EL (cell line): Measurements from ENCODE around the gene CFAP46.

Experiments used
- DNase-seq: peaks from one replicate; pipeline ENCODE4 v3.0.0-alpha.2; 2016

CFAP46 gene

DNA sequence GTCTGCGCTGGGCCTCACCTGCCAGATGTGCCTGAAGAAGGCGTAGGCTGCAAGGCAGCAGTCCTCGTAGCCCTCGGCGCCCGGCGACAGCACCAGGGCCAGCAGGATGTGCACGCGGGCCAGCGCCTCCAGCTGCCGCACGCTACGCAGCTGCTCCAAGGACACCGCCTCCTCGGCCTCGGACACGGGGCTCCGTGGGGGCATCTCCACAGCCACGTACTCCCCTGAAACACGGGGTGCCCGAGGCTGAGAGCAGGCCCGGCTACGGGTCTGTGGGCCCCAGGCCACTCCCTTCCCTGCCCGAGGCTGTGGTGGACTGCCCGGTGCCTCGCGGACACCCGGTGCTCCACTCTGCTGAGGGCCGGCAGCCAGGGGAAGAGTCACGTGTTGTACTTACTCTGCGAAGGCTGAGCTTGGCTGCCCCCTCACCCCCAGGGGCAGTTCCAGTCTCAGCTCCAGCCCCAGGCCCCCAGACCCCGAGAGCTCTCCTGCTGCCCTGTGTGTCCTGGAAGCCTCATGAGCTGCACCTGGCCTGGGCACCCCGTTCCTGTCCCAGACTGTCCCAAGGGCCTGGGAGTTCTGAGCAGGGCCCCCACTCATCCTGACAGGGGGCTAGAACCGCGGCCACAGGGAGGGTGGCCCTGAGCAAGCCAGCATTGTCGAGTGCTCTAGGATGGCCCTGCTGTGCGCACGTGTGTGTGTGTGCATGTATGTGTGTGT lies 62.8 kb downstream of the CFAP46 start:
- no peak for DNase-seq

DNA sequence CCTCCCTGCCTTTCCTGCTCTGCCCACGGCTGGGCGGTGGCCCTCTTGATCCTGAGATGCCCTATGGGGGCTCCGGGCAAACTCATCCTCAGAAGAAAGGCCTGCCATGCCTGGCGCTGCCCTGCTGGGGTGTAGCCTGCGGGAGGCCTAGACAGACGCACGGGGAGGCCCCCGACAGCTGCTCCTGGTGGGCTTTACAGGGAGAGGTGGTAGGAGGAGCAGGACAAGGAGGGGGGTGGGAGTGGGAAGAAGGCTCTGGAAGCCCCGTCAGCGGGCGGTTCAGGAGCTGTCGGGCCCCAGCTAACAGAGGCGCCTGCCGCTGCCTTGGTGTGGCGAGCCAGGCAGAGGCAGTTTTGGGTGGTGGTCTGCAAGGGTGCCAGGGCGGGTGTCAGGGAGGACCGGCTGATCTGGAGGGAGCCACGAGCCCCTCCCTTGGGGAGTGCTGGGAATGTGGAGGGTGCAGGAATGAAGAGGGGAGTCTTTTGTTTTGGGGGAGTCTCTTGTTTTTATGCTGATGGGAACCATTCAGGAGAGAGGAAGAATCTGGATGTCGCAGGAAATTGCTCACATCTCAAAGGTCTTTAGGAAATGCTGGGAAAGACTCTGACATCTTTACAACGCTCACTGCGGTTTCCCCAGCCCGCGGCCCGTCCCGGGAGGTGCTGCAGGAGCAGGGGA lies 63.5 kb downstream of the CFAP46 start:
- no peak for DNase-seq

DNA sequence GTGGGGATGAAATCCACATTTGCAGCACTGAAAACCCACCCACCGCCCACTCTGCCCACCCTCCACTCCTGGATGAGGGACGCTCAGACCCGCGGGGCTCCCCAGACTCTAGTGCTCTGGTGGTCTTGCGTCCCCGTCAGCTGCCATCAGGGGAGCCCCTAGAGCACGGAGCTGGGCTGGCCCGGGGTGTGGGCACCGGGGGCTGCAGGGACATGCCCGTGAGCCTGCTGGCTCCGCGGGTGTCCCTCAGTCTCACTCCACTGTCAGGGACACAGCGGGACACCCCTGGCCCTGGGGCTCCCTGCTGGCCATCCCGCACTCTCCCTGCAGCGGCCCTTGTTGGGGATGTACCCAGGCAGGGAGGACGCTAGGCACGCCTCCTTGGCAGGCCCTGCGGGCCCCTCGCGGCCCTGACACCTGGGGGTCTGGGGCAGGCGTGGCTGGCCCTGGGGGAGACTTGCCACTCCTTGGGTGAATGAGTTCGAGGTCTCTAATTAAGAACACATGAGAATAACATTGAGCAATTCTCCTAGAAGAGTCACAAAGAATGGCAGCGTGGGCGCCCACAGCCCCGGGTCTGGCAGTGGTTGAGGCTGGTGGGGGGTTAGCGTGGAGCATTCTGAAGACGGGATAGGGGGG lies 64.2 kb downstream of the CFAP46 start:
- DNase-seq, result no peak

DNA sequence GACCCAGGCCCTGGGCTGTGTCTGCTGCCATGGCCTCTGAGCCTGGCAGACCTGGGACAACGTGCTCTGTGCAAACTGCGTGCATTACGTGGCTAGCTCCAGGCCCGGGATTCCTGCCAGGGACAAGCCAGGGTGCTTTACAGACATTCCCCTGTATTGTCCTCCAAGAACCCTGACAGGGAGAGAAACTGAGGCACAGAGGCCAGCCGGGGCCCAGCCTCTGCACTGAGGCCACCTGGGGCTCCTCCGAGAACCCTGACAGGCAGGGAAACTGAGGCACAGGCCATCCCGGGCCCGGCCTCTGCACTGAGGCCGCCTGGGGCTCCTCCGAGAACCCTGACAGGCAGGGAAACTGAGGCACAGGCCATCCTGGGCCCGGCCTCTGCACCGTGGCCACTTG lies 64.9 kb downstream of the CFAP46 start:
- DNase-seq, result no peak

DNA sequence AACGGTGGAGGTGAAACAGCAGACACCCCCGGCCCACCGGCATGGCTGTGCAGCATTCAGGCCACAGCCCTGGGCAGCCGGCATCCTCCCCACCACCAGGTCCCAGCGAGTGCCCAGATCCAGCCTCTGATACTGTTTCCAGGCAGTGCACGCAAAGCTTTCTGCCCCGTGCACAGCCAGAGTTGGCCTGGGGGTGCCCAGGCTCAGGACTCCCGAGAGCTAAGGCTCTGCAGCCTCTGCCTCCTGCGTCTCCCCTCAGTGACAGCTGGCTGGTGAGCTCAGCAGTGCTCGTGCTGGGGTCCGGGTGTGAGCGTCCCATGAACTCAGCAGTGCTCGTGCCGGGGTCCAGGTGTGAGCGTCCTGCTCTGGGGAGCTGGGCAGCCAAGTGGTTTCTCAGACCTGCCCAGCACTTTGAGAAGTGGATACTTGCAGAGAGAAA lies 65.4 kb downstream of the CFAP46 start:
- no peak for DNase-seq

DNA sequence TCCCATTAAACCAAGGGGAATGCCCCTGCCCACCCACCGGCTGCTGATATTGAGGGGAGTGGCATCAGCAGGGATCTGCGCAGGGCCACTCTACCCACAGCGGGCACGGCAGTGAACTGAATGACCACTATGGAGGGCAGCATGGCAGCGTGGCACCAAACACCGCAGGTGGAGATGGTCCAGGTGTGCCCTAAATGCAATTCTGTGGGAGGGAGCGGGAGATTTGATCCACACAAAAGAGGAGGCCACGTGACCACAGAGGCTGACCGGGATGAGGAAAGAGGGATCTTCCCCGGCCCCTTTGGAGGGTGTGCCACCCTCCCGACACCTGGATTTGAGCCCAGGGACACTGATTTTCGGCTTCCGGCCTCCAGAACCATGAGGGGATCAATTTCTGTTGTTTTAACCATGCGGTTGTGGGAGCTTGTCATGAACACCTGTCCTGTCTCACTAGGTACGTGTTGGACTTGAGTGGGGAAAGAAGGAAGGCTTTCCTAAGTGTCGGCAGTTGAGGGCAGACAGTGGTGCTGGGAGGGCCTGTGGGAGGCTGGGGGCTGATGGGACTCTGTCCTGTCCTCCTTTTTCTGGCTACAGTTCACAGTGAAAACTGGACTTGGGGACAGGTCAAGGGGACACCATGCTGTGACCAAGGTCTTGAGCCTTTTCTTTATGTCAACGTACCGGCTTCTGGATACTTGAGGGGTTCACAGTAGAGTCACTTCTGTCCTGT lies 66.1 kb downstream of the CFAP46 start:
- DNase-seq, result no peak

DNA sequence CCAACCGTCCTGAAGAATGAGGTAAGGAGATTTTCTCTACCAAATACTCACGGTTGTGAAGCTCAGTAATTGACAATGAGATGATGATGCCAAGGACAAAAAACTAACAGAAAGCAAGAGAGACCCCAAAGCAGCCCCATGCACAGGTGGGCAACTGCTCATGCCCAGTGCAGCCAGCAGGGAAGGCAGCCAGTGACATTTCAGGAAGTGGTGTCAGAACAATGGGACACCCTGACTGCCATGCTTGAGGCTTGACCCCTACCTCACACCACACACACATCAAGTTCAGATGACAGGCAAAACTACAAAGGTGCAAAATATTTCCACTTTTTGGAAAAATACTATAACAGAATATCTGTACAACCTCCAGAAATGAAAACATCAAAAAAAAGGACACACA lies 66.9 kb downstream of the CFAP46 start:
- DNase-seq, result no peak

DNA sequence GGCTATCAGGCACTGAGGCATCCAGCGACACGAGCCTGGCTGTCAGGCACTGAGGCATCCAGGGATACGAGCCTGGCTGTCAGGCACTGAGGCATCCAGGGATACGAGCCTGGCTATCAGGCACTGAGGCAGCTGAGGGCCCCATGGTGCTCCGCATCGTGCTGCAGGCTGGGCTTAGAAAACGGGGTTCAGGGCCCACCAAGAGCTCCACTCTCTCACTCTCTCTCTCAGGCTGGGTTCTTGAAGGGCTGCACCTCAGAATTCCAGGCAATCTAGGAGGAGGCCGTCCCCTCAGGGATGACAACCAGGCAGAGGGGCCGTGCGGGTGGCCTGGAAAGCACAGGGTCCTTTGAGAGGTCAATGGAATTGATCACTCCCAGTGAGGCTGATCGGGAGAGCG lies 69.0 kb downstream of the CFAP46 start:
- no peak for DNase-seq

DNA sequence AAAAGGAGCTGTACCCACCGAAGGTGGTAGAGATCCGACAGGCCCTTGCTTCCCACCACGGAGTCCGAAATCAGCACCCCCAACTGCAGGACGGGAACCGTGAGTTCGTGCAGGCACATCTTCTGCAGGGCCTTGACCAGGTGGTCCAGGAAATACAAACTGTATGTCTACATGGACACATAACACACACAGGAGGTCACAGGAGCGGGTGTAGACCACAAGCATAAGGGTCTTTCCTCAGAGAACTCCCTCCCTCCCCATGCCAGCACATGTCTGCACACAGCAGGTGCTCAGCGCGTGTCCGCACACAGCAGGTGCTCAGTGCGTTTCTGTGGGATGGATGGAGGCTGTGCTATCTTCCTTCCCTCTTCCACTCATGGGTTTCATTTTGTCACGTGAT lies 69.7 kb downstream of the CFAP46 start:
- DNase-seq, result no peak

DNA sequence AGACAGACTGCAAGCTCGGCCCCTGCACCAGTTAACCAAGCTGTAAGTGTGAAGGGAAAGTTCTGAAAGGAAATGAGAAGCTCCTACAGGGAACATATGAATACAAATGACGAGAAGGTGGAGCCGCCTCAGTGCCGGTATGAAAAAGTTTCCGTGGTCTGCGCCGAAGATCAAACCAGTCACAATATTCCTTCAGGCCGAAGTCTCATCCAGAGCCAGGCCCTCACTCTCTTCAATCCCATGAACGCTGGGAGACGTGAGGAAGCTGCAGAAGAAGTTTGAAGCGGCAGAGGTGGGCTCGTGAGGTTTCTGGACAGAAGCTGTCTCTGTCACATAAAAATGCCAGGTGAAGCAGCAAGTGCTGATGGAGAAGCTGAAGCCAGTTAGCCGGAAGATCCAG lies 71.9 kb downstream of the CFAP46 start:
- DNase-seq, result no peak

DNA sequence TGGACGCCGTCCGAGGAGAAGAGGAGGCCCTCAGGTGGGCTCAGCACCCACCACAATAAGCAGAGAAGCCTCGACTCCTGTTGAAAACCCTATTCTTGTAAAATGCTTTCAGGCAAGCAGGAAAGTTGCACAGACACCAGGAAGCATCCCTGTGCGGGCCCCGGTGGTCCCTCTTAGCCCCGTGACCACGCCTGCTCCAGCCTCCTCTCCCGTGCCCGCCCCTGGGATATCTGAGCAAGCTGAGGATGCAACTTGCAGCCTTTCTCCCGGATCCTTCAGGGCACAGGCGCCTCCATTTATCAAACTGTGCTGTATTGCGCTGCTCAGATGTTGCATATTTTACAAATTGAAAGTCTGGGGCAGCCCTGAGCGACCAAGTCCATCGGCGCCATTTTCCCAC lies 72.7 kb downstream of the CFAP46 start:
- DNase-seq, result no peak

DNA sequence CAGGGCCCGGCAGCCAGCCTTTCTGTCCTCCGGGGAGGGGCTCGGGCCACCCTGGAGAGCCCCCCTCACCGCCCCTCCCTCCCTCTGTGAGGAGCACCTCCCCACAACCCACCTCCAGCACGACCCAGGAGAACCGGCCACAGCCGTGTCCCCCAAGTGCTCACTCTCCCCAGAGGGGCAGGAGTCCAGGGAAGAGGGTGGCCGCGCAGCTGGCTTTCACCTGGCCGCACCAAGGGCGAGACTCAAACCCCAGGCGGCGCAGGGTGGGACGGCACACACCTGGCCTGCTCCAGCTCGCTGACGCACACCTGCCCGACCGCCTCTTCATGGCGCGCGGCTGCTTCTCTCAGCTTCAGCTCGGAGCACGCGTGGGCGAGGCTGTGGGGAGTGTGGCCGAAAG lies 73.4 kb downstream of the CFAP46 start:
- DNase-seq, result no peak

DNA sequence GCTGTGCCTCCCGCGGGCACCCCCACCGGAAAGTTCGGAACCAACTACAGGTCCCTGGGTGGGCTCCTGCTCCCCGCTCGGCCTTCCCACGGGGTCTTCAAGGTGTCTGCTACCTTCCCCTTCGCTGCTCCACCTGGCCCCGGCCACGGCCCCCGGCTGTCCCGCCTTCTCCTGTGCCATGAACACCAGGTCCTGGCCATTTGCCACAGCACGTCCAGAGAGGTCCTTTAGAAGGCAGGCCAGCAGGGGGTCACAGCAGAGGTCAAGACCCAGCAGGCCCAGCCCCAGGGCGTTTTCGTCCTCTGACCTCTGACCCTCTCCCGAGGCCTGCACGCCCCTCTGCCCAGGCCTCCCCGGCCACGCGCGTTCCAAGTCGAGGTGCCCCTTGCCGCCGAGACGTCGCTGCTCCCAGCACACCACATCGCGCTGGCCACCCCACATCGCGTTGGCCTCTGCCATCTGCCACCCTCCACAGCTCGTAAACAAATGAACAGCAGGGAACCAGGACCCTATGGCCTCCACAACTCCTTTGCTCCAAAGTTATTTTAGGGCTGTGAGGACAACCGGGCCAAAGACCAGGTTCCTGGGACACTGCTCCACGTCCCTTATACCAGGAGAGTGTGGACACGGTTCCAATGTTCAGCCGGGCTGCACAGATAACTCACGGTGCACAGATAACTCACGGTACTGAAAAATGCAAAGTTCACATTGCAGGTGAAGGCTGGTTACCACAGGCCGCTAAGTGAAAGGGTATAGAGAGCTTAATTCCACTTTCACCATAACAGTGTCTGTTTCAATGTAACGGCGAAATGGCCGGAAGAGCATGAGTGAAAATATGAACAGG lies 74.3 kb downstream of the CFAP46 start:
- DNase-seq, result no peak

DNA sequence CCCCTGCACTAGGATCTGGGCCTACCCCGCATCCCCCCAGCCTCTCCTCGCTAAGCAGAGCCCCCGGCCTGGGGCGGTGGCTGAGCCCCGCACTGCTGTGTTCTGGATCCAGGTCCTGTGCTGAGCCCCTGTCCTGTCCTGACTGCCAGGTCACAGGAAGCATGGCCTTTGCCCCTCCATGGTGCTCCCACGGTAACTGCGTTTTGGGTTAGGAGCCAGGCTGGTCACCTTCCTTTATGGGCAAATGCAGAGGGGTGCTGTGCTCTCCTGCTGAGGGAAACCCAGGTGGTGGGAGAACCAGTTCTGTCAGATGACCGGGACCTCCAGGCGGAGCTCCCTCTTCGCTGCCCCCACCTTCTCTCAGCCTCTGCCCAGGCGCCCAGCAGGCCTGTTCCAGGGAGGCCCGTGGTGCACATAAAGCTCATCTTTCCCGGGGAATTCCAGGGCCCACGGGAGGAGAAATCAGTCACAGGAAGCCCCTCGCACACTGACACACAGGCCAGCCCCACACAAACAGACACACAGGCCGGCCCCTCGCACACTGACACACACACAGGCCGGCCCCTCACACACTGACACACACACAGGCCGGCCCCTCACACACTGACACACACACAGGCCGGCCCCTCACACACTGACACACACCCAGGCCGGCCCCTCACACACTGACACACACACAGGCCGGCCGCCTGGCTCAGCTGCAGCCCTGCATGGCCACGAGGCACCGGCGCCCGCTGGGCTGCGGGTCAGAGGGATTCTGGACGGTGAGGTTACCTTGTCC lies 75.6 kb downstream of the CFAP46 start:
- DNase-seq, result no peak

DNA sequence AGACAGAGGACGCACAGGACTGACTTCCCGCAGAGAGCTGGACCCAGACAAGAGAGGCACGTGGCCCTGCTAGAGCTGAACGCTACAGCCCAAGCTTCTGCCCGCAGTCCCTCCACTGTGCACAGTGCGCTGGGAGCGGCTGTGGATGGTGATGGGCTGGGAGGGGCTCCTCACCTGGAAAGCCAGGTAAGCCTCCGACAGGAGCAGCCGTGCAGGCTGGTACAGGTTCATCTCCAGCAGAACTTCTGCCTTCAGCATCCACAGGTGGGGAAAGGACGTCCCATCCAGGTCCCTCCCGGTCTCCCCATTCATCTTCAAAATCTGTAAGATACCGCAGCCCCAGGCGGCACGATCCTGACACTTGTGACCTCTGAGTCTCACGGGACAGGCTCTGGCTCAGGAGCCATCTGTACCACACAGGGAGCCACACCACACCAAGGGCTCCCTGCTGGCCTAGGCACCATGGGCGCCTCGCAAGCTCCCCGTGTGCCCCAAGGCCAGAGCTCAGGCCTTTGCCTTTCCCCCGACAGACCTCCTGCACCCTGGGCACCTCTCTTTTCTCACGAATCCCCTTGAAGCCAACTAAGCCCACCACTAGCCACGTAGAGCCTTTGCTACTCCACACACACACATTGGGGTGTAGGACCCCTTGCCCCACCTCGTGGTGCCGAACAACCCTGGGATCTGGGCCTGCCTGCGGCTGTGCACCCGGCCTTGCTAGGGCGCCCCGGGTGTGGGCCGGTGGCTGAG lies 76.3 kb downstream of the CFAP46 start:
- no peak for DNase-seq

DNA sequence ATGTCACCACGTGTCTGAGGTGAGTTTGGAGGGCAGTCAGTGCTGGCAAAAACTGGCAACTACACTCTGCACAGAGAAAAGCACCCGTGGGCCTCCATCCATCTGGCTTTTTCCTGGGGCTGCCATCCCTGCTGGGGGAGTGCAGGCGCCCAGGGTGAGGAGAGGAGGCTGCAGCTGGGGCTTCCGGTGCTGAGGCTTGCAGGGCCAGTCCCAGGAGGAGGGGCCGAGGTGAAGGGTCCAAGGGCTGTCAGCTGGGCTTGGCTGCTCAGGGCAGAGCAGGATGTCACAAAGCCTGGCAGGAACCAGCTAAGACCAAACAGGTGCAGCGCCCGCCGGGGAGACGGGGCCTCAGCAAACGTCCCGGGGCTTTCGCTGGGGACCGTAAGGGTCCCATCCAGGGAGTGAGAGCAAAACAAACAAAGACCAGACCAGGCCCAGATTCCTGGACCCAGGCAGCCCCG lies 77.2 kb downstream of the CFAP46 start:
- no peak for DNase-seq

DNA sequence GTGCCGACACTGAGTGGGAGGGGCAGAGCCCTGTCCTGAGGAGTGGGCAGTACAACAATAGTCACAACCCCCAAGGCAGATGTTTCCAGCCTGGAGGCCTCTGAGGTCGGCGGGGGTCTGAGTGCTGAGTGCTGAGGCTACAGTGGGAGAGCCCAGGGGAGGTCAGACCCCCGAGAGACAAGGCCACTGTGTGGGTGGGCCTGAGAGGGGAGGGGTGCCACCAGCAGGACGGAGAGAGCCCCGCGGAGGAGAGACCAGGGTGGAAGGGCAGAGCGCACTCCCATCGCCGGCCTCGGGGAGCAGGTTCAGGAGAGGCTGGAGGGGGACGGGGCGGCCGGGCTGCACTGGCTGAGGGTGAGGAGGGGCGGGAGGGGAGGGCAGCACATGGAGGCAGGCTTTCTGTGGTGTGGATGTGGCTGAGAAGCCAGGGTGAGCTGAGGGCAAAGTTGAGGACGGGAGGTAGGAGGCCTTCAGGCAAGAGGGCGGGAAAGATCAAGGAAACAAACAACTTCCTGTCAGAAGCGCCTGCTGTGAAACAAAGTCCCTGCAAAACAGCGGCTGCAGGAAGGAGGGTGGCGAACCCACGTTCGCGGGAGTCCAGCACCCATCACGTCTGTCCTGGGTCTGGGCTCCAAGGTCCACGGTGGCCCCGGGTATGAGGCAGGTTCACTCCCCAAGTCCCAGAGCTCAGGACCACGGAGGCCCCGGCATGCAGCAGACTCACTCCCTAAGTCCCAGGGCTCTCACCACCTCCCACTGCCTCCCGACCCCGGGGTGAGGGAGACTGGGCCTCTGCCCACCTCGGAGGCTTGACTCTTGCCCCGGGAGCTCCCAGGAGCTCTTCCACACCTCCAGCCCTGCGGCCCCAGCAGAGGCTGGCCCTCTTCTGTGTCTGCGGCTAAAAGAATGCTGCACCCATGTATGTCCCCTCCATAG lies 79.6 kb downstream of the CFAP46 start:
- no peak for DNase-seq

DNA sequence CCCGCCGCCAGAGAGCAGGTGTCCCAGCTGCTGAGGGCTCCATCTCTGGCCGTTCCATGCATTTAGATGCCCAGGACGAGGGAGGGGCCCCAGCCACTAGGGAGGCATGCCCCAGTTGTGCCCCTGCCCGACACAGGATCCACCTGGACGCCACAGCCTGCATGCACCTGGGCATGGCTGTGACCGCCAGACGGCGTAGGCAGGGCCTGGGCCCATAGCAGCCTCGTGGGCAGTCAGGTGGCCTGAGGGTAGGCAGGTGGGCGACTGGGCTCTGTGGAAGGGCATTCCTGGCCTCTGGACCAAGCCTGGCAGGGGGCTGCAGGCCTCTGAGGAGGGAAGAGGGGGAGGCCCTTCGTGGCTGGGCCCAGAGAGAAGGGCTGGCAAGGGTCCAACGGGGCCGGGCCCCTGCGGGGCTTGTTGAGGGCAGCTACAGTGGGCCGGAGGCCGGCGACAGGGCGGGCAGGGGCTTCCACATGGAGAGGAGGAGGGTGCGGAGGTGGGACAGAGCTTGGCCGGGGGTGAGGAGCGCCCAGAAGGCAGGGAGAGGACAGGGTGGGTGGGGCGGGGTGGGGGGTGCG lies 80.4 kb downstream of the CFAP46 start:
- DNase-seq, result no peak

DNA sequence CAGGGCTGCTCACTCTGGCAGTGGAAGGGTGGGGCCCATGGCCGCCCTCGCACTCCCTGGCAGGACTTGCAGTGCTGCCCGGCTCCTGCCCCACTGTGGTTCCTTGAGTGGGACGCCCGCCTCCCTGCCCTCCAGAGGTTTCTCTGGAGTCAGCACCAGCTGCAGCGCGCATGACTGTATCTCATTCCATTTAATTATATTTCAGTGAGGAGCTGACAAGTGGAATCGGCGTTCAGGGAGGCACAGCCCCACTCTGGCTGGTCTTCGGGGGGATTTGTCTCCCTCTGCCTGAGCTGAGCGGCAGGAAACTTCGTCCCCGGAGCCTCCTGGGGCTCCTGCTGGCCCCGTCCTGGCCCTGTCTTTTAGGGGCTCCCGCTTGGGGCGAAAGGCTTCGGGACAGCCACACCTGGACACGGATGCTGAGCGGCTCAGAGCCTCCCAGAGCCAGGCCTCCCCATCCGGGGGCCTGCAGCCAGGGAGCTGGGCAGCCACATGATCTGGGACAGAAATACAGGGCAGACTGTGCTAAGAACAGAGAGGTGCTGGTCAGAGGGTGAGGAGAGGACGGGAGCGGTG lies 81.2 kb downstream of the CFAP46 start:
- DNase-seq, result no peak
